GM21528 (cell line): Measurements from ENCODE around the gene ANKRD12.

Source experiments
- ATAC-seq: cut with Tn5 transposase; IDR thresholded peaks from one replicate; pipeline ENCODE4 v1.9.1; 2021; ENCODE audit warnings: mild to moderate bottlenecking, moderate library complexity; ENCODE audit not compliant: unreplicated experiment, low FRiP score

ANKRD12 gene

DNA sequence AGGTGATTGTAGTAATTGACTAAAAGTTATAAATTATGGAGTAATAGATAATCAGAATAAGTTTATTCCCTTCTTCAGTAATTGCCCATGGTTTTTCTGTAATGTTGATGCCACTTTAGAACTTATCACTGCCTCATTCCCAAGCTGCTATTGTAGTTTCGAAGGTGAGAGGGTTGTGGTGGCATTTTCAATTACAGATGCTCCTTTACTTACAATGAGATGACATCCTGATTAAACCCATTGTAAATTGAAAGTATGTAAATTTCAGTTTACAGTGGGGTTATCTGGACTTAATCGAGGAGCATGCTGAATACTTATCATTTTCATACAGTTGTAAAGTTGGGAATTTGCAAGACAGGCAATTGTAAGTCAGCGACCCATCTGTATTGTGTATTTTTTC lies 31.2 kb upstream of the ANKRD12 start:
- ATAC-seq, result no peak

DNA sequence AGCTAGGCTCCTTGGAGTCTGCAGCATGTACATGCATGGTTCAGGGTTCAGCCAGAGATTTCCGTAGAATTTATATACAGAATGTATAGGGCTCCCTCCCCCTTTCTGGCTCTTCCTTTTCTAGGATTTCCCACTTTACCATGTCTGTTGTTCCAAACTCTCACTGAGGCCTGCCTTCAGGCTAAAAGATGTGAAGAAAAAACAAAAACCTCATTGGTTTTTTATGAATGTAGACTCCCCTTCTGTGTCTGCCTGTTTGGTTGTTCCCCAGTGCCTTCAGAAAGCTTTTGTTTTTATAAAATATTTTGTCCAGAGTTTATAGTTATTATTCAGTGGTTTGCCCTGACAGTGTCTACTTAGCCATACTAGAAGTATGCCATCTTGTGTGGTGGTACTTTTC lies 30.5 kb upstream of the ANKRD12 start:
- ATAC-seq, result no peak

DNA sequence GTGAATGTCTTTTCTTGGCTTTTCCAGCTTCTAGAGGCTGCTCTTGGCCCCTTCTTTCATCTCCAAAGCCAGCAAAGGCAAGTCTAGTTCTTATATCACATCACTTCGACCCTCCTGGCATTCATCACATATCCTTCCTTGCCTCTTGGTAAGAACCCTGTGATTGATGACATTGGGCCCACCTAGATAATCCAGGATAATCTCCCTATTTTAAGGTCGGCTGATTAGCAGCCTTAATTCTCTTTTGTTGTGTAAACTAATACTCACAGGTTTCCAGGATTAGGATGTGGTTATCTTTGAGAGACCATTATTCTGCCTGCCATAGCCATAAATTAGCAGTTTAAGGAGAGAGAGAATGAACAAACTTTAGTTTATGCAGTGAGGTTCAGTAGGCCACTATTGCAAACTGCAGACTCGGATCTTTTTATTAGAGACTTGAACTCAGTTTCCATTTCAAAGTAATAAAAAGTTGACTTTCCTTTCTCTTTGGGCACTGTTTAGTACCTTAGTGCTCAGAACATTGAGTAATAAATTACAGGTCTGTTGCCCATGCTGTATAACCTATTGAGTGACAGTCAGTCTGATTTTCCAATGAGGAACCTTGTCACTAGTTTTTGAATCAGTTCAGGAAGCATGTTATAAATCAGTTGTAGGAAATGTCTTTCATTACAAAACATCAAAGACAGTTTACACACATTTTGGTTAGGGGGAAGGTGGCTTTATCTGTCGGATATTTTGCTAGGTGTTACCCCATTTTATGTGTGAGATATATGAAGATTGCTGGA lies 29.6 kb upstream of the ANKRD12 start:
- ATAC-seq, result no peak

DNA sequence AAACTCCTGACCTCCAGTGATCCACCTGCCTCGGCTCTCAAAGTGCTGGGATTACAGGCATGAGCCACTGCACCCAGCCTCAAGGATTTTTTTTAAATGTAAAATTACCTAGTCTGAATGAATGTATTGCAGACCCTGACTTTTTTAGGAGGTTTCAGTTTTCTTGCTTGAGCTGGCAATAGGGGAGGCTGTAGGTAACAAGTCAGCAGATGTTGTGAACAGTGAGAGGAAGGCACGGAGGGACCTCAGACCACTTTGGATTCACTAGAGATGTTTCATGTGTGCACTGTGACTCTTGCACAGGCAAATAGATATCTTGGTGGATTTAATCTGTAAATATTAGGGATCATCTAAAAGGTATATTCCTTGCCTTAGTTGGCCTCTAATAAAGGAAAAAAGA lies 27.7 kb upstream of the ANKRD12 start:
- ATAC-seq, result no peak

DNA sequence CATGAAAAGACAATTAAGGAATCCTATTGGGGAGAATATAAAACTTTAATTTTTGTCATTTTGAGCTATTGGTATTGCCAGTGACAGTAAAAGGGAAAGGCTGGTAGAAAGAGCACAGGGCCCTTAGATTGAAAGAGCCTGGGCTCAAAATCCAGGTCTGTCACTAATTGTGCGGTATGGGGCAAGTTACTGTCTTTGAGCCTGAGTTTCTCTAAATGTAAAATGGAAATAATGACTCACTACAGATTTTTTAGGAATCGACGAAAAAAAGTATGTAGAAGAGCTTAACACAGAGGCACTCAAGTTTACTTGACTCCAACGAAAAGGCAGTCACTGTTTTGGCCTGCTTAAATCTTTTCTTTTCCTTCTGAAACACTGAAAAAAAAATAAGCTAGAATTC lies 27.1 kb upstream of the ANKRD12 start:
- ATAC-seq, result no peak

DNA sequence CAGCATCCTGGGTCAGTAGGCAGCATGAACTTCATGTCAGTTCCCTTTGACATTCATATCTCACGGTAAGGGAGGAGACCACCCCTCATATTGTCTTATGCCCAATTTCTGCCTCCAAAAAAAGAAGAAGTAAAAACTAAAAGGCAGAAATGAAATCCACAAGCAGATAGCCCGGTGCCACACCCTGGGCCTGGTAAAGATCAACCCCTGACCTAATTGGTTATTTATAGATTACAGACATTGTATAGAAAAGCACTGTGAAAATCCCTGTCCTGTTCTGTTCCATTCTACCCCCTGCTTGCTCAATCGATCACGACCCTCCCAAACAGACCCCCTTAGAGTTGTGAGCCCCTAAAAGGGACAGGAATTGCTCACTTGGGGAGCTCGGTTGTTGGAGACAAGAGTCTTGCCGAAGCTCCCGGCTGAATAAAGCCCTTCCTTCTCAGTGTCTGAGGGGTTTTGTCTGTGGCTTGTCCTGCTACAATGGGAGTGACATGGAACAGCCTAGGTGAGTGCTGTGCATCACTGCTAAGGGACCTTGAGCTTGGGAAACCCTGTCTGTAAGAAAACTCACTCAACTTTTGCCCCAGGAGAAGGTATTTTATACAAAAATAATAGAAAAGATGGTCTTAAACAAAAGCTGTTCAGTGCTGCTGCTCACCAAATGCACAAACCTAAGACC lies 23.0 kb upstream of the ANKRD12 start:
- ATAC-seq, result no peak

DNA sequence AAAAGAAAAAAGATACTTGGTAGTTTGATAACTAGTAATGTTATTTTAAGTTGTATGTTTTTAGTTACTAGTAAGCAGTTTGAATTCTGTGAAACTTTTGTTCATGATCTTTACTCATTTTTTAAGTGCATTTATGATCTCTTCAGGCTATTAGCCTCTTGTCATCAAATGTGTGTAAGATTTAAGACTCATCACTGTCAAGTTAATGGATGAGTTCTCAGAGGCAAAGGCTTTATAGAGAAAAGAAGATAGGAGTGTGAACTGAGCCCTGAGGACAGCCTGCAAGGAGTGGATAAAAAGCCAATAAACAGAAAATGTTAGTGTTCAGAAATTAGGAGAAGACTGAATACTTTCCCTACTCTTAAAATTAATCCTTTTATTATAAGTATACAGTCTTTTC lies 20.6 kb upstream of the ANKRD12 start:
- no peak for ATAC-seq

DNA sequence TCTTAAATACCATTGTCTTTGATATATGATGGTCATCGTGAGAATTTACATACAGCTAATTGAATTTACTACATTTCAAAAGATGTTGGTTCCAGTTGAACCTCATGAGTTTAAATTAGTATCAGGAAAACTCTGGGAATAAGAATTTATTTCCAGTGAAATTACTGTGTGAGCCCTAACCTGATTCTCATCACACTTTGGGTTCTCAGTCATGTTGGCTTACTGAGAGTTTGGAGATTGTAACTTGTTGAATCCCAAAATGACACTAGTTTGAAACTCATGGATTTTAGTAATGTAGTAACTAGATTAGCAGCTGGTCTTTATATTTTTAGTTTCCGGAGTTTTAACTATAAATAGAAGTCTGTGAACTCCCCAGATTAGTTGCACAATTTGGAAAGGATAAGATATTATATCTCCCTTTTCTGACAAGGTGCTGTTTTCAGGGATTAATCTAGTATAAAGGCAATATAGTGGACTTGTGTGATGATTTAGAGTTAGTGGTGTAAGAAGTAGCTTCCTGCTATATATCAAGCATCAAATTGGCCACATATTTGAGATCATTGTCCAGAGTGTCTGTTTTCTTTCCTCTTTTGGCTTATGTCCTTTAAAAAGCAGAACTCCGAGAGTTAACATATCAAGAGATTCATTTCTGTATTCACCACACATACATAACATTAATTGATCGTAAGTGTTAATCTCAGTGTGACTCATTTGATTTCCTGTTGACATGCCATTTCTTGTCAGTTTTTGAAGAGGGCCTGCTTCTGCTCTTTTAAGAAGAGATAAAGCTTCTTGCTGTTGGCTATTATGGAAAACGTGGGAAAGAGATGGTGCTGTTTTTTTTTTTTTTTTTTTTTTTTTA lies 18.4 kb upstream of the ANKRD12 start:
- no peak for ATAC-seq

DNA sequence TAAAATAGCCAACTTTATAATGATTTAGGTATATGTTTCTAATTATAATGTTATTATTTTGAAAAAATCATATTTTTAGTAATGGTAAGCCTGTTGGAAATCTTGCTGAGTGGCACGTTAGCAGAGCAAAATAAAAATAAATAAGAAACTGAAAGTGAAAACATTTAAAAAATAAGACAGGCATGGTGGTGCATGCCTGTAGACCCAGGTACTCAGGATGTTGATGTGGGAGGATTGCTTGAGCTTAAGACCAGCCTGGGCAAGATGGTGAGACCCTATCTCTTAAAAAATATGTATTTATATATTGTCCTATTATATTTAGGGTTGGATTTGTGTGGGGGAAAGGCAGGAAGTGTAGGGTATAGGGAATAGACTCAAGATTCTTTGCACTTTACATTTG lies 15.8 kb upstream of the ANKRD12 start:
- ATAC-seq, result no peak

DNA sequence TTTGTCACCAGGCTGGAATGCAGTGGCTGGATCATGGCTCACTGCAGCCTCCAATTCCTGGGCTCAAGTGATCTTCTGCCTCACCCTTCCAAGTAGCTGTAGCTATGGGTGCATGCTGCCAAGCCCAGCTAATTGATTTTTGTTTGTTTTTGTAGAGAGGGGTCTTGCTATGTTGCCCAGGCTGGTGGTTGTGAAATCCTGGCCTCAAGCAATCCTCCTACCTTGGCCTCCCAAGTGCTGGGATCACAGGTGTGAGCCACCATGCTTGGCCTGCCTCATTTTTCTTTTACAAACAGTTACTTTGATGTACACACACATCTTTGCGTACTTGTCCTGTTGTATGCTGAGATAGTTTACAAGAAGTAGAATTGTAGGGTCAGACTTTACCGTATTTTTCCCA lies 13.1 kb upstream of the ANKRD12 start:
- no peak for ATAC-seq

DNA sequence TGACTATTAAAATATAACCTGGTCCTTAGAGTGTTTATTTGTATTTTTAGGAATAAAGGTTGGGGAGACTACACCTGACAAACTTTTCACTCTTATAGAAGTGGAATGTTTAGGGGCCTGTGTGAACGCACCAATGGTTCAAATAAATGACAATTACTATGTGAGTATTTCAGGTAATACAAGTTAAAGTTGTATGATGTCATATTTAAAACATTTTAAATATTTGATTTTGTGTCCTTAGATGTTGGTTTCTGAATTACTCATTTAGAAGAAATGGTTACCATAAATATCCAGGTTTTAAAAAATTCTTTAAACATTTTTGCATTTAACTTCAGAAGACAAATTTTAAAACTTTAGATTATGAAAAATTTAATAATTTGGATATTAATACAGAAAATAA lies 11.8 kb upstream of the ANKRD12 start:
- ATAC-seq, result no peak

DNA sequence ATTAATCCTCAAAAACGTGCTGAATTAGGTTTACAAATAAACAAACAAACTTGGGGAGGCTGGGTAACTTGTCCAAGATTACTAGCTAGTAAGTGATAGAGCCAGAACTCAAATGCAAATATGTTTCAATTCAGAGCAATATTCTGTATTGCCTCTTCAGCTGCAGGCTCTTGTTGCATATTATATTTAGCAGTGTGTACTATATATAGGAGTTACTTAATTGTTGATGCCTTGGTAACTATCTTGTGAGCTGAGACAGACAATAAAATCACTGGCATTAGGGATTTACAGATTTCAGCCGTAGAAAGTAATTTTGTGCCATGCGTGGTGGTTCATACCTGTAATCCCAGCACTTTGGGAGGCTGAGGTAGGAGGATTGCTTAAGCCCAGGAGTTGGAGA lies 10.2 kb upstream of the ANKRD12 start:
- no peak for ATAC-seq

DNA sequence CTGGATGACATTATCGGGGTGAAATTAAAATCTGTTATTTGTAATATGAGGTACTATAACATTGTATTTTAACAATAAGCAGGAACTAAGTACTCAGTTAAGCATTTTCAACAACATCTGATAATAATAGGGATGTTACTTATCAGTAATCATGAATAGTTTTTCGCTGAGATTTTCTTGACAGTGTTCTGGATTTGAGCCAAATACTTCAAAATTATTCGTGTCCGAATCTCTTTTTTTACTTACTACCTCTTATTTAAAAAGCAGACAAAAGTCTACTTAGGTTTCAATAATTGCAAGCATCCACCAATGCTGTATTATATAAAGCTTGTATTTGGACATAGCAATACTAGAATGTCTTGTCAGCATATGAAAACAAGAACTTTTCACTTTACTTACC lies 6.4 kb upstream of the ANKRD12 start:
- no peak for ATAC-seq

DNA sequence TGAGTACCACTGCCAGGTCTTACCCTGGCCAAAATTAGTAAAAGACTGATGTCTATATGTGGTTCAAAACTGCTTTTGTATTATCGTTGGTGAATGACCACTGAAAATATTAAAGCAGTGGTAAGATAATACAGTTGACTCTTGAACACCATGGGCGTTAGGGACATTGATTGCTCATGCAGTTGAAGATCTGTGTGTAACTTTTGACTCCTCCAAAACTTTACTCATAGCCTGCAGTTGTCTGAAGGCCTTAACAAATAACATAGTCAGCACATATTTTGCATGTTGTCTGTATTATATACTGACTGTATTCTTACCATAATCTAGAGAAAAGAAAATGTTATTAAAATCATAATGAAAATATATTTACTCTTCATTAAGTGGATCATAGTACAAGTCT lies 5.8 kb upstream of the ANKRD12 start:
- no peak for ATAC-seq

DNA sequence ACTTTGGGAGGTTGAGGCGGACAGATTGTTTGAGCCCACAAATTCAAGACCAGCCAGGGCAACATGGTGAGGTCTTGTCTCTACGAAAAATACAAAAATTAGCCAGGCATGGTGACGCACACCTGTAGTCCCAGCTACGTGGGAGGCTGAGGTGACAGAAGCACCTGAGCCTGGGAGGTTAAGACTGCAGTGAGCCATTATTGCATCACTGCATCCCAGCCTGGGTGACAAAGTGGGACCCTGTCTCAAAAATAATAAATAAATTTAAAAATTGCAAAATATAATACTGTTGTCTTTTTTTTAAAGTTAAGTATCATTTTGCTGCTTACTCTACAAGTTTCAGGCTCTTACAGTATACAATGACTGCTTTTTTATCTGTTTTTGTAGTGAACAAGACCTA lies 4.0 kb upstream of the ANKRD12 start:
- ATAC-seq, result no peak

DNA sequence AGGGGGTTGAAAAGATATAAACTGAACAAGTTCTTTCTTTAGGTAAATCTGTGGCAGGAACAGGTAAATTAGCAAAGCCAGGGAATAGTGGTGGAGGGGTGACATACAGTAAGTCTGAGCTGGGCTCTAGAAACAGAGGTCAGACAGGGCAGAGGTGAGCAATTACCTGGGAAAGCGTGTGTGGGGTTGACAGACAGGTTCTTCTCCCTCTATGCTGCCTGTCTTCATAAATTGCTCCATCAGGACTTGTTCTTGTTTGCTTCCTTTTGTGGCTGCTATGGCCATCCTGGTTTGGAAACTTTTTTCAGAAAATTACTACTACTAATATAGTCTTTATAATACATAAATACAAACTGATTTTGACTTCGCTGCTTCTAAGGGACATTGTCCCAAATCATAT lies 3.4 kb upstream of the ANKRD12 start:
- no peak for ATAC-seq

DNA sequence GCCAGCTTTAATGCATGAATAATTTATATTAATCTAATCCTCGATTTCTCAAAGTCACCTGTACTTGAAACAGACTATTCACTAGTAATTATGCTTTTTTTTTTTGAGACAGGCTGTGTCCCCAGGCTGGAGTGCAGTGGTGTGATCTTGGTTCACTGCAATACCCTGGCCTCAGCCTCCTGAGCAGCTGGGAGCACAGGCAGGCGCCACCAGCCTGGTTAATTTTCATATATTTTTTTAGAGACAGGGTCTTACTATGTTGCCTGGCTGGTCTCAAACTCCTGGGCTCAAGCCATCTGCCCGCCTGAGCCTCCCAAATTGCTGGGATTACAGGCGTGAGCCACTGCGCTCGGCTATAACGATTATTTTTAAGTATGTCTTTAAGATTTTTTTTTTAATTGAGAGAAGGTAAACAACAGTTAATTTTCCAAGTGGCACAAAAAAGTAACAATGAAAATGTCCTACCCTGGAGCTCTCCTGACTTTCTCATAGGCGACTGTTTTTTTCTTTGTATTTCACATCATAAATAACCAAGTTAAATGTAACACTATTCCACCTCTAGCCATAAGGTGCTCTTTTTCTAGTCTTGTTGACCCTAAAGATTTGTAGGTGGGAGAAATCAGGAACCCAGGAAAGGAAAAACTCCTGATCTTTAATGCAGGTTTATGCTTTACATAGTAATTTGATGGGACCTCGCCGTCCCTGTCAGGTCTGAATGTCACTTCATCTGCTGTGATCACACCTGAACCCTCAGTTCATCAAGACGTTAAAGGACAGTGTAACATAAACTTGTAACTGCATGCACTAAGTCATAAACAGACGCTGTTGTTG lies 1.3 kb upstream of the ANKRD12 start:
- no peak for ATAC-seq

DNA sequence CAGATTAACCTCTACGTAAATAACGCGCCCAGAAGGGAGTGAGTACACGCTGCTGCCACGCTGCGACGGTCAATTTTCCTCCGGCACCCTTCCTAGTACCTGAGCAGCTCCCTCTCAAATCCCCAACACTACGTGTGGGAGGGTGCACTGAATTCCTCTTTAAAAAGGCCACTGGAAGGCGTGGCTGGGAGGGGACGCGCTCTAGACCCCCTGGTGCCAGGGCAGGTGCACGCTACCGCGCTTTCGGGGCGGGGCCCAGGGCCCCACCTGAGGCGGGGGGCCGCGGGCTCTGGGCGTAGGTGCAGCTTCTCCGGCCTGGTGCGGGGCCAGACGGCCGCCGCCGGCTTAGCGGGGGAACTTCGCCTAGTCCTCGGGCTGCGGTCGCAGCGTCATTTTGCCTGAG lies 668 bp upstream of the ANKRD12 start:
- ATAC-seq, result peak; percentile 26

DNA sequence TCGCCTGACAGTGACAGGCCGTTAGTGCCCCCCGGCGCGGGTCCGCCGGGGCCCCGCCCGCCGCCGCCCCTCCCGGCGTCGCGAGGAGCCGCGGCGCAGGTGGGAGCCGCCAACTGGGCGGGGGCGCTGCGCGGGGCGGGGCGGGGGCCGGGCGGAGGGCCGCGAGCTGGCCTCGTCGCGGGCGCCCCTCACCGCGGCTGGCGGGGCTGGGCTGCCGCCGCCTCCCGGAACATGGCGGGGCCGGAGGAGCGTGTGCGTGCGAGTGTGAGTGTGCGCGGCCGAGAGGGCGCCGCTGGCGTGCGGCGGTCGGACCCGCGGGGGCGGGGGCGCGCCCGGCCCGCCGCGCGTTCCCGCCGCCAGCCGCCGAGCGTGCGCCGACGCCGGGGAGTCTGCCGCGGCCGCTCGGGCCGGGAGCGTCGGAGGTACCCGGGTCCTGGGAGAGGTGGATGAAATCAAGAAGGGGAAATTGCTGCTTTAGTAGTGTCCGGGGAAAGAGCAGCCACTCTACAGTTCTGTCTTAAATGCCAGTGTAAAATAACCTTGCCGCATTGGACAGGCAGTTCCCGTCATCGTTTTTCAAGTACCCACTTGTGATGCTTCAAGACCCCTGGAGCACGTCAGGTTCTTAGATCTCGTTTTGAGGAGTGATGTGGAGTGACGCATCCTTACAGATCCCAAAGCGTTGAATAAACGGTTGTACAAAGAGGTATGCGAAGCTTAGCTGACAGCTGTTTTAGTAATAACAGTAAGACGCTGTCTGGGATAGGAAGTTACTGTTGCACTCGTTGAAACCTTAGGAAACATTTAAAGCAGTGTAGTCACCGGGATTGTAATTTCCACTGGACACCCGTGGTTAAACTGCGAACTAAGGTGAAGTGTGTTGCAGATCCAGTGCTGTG lies 836 bp downstream of the ANKRD12 start:
- ATAC-seq, result peak; percentile 37
